Measurements from ENCODE around the gene CBFA2T3. TPM values are rescaled to one million over a fixed set of nuclear protein-coding genes. Genes with fewer than 3 reads are reported as not detected.

The CBFA2T3 gene
- total RNA-seq, 1 donor from 2014 or later: 8.6 TPM

GRCh38 chr16:88953003-88953690 lies 23.9 kb downstream of the CBFA2T3 start:
- intact Hi-C loops (cut with DNase I): no loop called here
- DNase-seq (peak; percentile 39), ATAC-seq (ENCODE audit: poor library complexity) (no peak)

- intact Hi-C loops (cut with DNase I): no loop called here
- DNase-seq: peak; percentile 43
- peak; percentile 52 for ATAC-seq (ENCODE audit: poor library complexity)
Measured at GRCh38 chr16:88951989-88952388, 25.0 kb downstream of the CBFA2T3 start.

- no peak for ATAC-seq (ENCODE audit: poor library complexity)
- intact Hi-C loops (cut with DNase I): no loop called here
- peak; percentile 34 for DNase-seq
Measured at GRCh38 chr16:88951501-88951900, 25.5 kb downstream of the CBFA2T3 start.

GRCh38 chr16:88948781-88949490 lies 28.1 kb downstream of the CBFA2T3 start:
- intact Hi-C loops (cut with DNase I): no loop called here
- DNase-seq (no peak), ATAC-seq (ENCODE audit: poor library complexity) (no peak)

- no peak for ATAC-seq (ENCODE audit: poor library complexity)
- DNase-seq: no peak
- intact Hi-C loops (cut with DNase I): no loop called here
Measured at GRCh38 chr16:88945473-88945872, 31.5 kb downstream of the CBFA2T3 start.

- intact Hi-C loops (cut with DNase I): loop anchor here (2.0 kb wide), 1 partner anchor 273 kb away; the partner anchor contains the start of gene ZNF778
- ATAC-seq (ENCODE audit: poor library complexity) (no peak), DNase-seq (peak; percentile 38)
Measured at GRCh38 chr16:88943741-88944140, 33.3 kb downstream of the CBFA2T3 start.

- DNase-seq: no peak
- ATAC-seq (ENCODE audit: poor library complexity): no peak
- intact Hi-C loops (cut with DNase I): loop anchor here (2.0 kb wide), 1 partner anchor 274 kb away; the partner anchor contains the start of gene ZNF778
Measured at GRCh38 chr16:88943131-88943664, 33.8 kb downstream of the CBFA2T3 start.

GRCh38 chr16:88941913-88942909 lies 34.8 kb downstream of the CBFA2T3 start:
- DNase-seq (peak; percentile 76), ATAC-seq (ENCODE audit: poor library complexity) (peak; percentile 54)
- intact Hi-C loops (cut with DNase I): loop anchor here (2.0 kb wide), 1 partner anchor 275 kb away; the partner anchor contains the start of gene ZNF778

- intact Hi-C loops (cut with DNase I): no loop called here
- peak; percentile 71 for DNase-seq
- ATAC-seq (ENCODE audit: poor library complexity): peak; percentile 11
Measured at GRCh38 chr16:88940862-88941817, 35.9 kb downstream of the CBFA2T3 start.

- DNase-seq (peak; percentile 78), ATAC-seq (ENCODE audit: poor library complexity) (peak; percentile 50)
- intact Hi-C loops (cut with DNase I): loop anchor here (10.0 kb wide), 1 partner anchor 55 kb away; no protein-coding TSS in a partner anchor
Measured at GRCh38 chr16:88939972-88940861, 36.8 kb downstream of the CBFA2T3 start.

GRCh38 chr16:88939245-88939971 lies 37.6 kb downstream of the CBFA2T3 start:
- ATAC-seq (ENCODE audit: poor library complexity) (peak; percentile 32), DNase-seq (peak; percentile 75)
- intact Hi-C loops (cut with DNase I): loop anchor here (10.0 kb wide), 1 partner anchor 55 kb away; no protein-coding TSS in a partner anchor

GRCh38 chr16:88938777-88939244 lies 38.2 kb downstream of the CBFA2T3 start:
- intact Hi-C loops (cut with DNase I): loop anchor here (10.0 kb wide), 1 partner anchor 54 kb away; no protein-coding TSS in a partner anchor
- DNase-seq: peak; percentile 42
- ATAC-seq (ENCODE audit: poor library complexity): no peak

GRCh38 chr16:88938119-88938776 lies 38.8 kb downstream of the CBFA2T3 start:
- ATAC-seq (ENCODE audit: poor library complexity) (no peak), DNase-seq (no peak)
- intact Hi-C loops (cut with DNase I): loop anchor here (10.0 kb wide), 1 partner anchor 53 kb away; no protein-coding TSS in a partner anchor

GRCh38 chr16:88937206-88937621 lies 39.8 kb downstream of the CBFA2T3 start:
- ATAC-seq (ENCODE audit: poor library complexity) (no peak), DNase-seq (peak; percentile 38)
- intact Hi-C loops (cut with DNase I): loop anchor here (10.0 kb wide), 1 partner anchor 52 kb away; no protein-coding TSS in a partner anchor
